GM10248 (cell line): ENCODE results near the gene SLC26A5.

Experiments
- CTCF ChIA-PET: fragments of 300-600 bp; sonication (Branson Sonifier 250); formaldehyde crosslinking; extraction: SDS; loops from one replicate; lab custom pipeline; 2021; ENCODE audit warnings: antibody characterized with exemption; lab: Yijun Ruan, JAX
- POLR2A ChIA-PET: fragments of 350-650 bp; sonication (Branson Sonifier 250); formaldehyde crosslinking; extraction: SDS; loops from one replicate; lab custom pipeline; 2020; ENCODE audit warnings: antibody characterized with exemption; lab: Yijun Ruan, JAX
- DNase-seq: peaks from one replicate; pipeline ENCODE4 v3.0.0; 2012; ENCODE audit errors: extremely low spot score
- TF ChIP-seq, protein P1 (sequence below): IDR thresholded peaks from 2 replicates; pipeline ENCODE4 v1.5.1; 2012; ENCODE audit warnings: mild to moderate bottlenecking, low read depth; ENCODE audit errors: extremely low read depth, missing control alignments, control extremely low read depth

The SLC26A5 gene

GRCh38 chr7:103432712-103433111 lies 13.3 kb downstream of the SLC26A5 start:
- ChIA-PET CTCF (no interaction called here), POLR2A (no interaction called here)
- DNase-seq: peak; percentile 23
- TF ChIP-seq, protein P1, sequence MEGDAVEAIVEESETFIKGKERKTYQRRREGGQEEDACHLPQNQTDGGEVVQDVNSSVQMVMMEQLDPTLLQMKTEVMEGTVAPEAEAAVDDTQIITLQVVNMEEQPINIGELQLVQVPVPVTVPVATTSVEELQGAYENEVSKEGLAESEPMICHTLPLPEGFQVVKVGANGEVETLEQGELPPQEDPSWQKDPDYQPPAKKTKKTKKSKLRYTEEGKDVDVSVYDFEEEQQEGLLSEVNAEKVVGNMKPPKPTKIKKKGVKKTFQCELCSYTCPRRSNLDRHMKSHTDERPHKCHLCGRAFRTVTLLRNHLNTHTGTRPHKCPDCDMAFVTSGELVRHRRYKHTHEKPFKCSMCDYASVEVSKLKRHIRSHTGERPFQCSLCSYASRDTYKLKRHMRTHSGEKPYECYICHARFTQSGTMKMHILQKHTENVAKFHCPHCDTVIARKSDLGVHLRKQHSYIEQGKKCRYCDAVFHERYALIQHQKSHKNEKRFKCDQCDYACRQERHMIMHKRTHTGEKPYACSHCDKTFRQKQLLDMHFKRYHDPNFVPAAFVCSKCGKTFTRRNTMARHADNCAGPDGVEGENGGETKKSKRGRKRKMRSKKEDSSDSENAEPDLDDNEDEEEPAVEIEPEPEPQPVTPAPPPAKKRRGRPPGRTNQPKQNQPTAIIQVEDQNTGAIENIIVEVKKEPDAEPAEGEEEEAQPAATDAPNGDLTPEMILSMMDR: no peak

GRCh38 chr7:103425177-103425576 lies 20.8 kb downstream of the SLC26A5 start:
- TF ChIP-seq, protein P1: no peak
- ChIA-PET CTCF (interaction anchor here (1.2 kb wide), 1 partner anchor 15 kb away, joined by 3 read pairs; no protein-coding TSS in a partner anchor), POLR2A (no interaction called here)
- no peak for DNase-seq

GRCh38 chr7:103423467-103424179 lies 22.4 kb downstream of the SLC26A5 start:
- TF ChIP-seq, protein P1: no peak
- no peak for DNase-seq
- ChIA-PET POLR2A (no interaction called here), CTCF (no interaction called here)

- TF ChIP-seq, protein P1: no peak
- CTCF ChIA-PET: no interaction called here
- POLR2A ChIA-PET: no interaction called here
- DNase-seq: no peak
Measured at GRCh38 chr7:103420857-103421384, 25.1 kb downstream of the SLC26A5 start.

- TF ChIP-seq, protein P1: no peak
- ChIA-PET POLR2A (no interaction called here), CTCF (interaction anchor here (1.2 to 1.4 kb wide), 2 partner anchors 9 to 12 kb away, joined by 3 to 8 read pairs; no protein-coding TSS in a partner anchor)
- no peak for DNase-seq
Measured at GRCh38 chr7:103418241-103418640, 27.8 kb downstream of the SLC26A5 start.

DNA sequence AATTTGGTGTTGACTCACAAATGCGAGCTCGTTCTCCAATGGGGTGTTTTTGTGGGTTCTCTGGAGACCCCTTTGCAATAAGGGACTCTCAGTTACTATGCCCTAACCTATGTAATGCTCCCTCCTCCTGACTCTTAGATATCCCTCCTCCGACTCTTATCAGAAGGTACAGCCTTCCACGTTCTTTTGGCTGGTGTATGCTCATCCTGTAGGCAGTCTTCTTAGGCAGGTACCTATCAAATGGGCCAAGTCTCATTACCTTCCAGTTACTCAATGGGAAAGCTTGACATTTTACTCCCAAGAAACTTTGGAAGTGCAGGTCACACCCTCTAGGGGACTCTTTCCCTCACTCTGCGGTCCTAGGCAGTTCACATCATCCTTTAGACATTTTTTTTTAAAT lies 32.6 kb downstream of the SLC26A5 start:
- CTCF ChIA-PET: interaction anchor here (0.9 to 1.5 kb wide), 3 partner anchors 9 to 27 kb away, joined by 3 to 4 read pairs (median 3); no protein-coding TSS in a partner anchor
- TF ChIP-seq, protein P1: no peak
- no peak for DNase-seq
- POLR2A ChIA-PET: no interaction called here
